Epithelial cell of esophagus (primary cell): Measurements from ENCODE around the gene PHACTR2.

Source experiments
- DNase-seq: peaks from one replicate; pipeline ENCODE4 v3.0.0; 2010; ENCODE audit warnings: low read depth
- H3K4me3 ChIP-seq: 2 replicates; pipeline ENCODE4 v1.5.1; 2011; ENCODE audit warnings: mild to moderate bottlenecking, low read length, control low read depth
- TF ChIP-seq, protein P1 (sequence below): IDR thresholded peaks from 2 replicates; pipeline ENCODE4 v1.5.1; 2011; ENCODE audit warnings: low read depth, mild to moderate bottlenecking, low read length, control low read depth, inconsistent platforms; ENCODE audit not compliant: insufficient read depth; ENCODE audit errors: missing control alignments

The PHACTR2 gene

DNA sequence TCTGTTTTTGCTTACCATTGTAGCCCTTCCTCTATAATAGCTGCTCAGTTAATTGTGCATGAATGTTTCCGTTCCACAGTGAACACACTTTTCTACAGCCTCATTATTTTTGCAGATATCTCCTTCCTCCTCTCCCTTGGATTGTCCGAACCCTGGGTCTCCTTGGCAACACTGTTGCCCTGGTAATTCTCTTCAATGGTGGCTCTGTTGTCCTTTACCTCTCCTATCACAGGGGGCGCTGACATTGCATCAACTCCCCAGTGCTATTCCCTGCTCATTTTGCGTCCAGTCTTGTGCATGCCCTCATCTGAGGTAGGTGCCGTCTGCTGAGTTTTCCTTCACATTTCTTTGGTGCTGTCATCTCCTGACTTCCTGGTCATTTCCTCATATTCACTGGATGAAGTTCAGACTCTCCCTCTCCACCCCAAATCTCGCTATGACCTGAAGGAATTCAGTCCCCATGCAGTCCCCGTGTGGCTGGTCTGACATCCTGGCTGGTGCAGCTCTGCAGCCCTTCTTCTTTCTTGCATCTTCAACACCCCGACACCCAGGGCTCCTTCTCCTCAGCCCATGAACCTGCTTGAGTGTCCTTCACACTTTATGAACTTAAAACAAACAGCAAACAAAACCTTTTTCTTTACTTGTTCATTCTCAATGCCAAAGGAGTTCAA, 21.1 kb downstream of the PHACTR2 start:
- no peak for DNase-seq
- no peak overlapping the region for H3K4me3 ChIP-seq
- TF ChIP-seq, protein P1, sequence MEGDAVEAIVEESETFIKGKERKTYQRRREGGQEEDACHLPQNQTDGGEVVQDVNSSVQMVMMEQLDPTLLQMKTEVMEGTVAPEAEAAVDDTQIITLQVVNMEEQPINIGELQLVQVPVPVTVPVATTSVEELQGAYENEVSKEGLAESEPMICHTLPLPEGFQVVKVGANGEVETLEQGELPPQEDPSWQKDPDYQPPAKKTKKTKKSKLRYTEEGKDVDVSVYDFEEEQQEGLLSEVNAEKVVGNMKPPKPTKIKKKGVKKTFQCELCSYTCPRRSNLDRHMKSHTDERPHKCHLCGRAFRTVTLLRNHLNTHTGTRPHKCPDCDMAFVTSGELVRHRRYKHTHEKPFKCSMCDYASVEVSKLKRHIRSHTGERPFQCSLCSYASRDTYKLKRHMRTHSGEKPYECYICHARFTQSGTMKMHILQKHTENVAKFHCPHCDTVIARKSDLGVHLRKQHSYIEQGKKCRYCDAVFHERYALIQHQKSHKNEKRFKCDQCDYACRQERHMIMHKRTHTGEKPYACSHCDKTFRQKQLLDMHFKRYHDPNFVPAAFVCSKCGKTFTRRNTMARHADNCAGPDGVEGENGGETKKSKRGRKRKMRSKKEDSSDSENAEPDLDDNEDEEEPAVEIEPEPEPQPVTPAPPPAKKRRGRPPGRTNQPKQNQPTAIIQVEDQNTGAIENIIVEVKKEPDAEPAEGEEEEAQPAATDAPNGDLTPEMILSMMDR, result no peak

DNA sequence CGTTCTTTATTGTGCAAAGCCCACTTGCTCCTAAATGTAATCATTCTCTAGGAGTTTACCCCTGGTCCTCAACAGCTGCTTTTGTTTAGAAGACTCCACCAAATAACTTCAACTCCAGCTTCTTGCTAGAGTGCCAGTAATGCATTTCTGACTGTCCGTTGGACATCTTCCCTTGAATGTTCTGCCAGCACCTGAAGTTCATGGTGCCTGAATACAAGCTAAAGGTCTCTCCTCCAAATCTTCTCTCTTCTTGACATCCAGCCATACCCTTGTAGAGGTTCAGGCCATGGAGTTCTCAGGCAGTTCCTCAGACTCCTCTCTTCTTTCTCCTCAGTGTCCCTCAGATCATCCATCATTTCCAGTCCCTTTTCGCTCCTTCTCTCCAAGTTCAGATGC, 21.7 kb downstream of the PHACTR2 start:
- no peak for DNase-seq
- H3K4me3 ChIP-seq, result no peak overlapping the region
- TF ChIP-seq, protein P1, result no peak

DNA sequence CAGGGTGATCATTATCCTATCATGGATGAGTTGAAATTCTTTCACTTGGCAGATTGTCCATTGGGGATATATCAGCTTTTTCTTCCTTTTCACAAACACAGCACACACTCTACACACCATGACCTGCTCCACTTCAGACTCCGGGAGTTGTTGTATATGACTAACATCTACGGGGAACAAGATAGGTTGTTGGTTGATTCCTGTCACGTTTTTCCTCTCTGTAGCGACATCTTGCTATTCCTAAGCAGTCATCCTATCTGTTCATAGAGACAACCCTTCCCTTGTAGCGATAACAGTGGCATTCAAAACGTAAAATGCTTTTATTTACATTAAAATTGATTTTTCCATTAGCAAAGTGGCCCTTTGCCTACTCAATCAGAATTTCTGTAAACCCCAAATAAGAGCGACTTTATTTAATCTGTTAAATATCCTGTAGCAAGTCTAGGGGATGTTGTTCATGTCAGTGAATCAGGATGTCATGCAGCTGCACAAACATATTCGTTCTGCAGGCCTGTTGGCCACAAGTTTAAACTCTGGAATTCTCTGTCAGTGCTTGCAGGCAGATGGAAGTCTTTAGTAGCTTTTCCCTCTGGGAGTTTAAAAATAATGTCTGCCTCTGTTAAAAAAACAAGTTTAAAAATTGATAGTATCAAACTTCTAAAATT, 23.1 kb downstream of the PHACTR2 start:
- no peak for DNase-seq
- TF ChIP-seq, protein P1, result no peak
- H3K4me3 ChIP-seq, result no peak overlapping the region

DNA sequence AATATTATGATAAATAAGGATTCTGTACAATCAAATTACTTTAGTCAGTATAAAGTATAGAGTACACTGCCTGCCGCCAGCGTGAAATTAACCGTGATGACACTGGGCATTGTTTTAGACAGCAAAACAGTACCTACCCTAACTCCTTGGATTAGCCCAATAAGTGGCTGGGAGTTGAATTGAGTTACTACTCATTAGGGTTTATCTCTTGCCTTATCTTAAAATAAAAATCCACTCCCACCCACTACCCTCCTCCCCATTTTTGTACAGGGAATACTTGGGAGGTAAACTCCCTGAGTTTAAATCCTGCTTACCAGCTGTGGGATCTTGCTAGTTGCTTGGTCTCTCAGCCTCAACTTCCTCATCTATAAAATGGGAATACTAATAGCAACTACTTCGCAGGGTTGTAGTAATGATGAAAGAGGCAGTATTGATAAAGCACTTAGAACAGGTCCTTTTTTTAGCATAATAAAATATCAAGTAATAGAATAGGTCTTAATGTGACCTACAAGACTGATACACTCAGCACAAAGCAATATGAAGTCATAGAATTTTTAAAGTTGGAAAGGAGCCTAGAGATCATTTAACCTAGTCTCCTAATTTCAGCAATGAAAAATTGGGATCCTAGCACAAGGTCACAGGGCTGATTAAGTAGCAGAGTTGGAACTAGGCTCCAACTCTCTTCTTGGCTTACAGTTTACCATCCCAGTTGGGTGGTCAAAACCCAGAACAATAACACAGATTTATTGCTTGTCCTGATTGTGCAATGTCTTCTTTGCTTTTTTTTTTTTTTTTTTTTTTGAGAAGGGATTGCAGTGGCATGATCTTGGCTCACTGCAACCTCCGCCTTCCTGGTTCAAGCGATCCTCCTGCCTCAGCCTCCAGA, 23.8 kb downstream of the PHACTR2 start:
- no peak overlapping the region for H3K4me3 ChIP-seq
- no peak for DNase-seq
- TF ChIP-seq, protein P1, result no peak

DNA sequence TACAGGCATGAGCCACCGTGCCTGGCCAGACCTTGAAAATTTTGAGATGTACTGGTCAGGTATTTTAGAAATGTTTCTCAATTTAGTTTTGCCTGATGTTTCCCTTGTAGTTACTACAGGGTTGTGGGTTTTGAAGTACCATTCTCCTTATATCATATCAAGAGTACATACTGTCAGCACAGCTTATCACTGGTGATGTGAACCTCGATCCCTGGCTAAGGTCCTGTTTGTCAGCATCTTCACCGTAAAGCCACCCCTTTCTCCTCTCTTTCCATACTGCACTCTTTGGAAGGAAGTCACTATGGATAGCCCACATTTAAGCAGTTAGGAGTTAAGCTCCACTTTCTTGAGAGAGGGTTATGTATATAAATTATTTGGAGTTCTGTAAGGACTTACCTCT, 27.8 kb downstream of the PHACTR2 start:
- no peak for DNase-seq
- H3K4me3 ChIP-seq, result no peak overlapping the region
- TF ChIP-seq, protein P1, result no peak

DNA sequence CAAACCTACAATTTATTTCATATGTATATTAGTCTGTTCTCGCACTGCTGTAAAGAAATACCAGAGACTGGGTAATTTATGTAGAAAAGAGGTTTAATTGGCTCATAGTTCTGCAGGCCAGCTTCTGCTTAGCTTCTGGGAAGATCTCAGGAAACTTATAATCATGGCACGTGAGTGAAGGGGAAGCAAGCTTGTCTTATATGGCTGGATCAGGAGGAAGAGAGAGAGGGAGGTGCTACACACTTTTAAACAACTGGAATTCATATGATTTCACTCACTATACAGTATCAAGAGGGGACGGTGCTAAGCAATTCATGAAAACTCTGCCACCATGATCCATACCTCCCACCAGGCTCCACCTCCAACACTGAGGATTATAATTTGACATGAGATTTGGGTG, 29.9 kb downstream of the PHACTR2 start:
- no peak for DNase-seq
- TF ChIP-seq, protein P1, result no peak
- H3K4me3 ChIP-seq, result no peak overlapping the region
